HFF-Myc (cell line): Measurements from ENCODE around the gene CLDN20.

ENCODE experiments used
- DNase-seq: peaks from one replicate; pipeline ENCODE4 v3.0.0-alpha.2; 2011; ENCODE audit warnings: low read depth; ENCODE audit errors: extremely low read depth
- H3K4me3 ChIP-seq: replicated peaks from 2 replicates; pipeline ENCODE4 v1.5.1; 2011; ENCODE audit warnings: low read depth, mild to moderate bottlenecking, control low read depth, low read length
- CTCF ChIP-seq: IDR thresholded peaks from 2 replicates; pipeline ENCODE4 v1.5.1; 2012; ENCODE audit warnings: mild to moderate bottlenecking, low read depth, low read length, control low read depth; ENCODE audit errors: missing control alignments

CLDN20 gene

DNA sequence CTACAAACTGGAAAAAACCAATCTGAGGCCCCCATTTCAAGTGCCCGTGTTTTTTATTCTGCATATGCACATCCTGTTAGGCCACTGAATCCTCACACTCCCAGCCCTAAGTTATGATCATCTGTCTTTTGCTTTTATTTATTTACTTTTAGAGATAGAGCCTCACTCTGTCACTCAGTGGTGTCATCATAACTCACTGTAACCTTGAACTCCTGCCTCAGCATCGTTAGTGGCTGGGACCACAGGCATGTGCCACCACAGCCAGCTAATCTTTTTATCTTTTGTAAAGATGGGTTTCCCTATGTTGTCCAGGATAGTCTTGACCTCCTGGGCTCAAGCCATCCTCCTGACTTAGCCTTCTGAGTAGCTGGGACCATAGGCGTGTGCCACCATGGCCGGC, 29.6 kb upstream of the CLDN20 start:
- H3K4me3 ChIP-seq, result no peak overlapping the region
- TF ChIP-seq CTCF, result no peak
- DNase-seq, result no peak

DNA sequence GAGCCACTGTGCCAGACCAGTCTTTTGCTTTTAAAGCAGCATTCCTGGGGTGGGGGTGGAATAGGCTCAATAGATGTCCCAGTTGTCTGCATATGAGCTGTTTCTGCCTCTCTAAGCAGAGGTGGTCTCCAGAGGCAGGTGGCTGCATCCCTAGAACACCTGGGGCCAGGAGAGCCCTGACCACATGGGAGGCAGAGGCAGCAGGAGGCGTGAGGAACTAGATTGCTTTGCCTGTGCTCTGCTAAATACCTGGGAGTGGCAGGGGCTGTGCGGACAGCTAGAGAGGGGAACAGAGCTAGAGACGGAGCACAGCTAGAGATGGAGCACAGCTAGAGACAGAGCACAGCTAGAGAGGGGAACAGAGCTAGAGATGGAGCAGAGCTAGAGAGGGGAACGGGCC, 29.1 kb upstream of the CLDN20 start:
- no peak overlapping the region for H3K4me3 ChIP-seq
- DNase-seq, result no peak
- TF ChIP-seq CTCF, result no peak

DNA sequence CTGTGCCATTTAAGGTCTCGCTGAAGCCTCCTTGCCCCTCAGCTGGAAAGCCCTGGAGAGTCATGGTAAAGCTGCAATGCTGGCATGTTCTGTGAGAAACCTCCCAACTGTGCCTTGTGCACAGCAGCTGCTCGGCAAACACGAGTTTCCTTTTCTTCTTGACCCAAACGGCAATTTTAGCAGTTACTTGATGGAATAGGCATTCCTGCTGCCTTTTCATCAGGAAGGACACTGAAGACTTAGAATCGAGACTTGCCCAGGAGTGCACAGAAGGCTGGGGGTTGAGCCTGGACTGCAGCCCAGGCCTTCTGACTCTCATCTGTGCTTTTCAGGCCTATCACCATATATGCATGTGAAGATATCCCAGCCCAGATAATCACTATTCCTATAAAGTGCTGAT, 28.7 kb upstream of the CLDN20 start:
- TF ChIP-seq CTCF, result no peak
- no peak overlapping the region for H3K4me3 ChIP-seq
- no peak for DNase-seq

DNA sequence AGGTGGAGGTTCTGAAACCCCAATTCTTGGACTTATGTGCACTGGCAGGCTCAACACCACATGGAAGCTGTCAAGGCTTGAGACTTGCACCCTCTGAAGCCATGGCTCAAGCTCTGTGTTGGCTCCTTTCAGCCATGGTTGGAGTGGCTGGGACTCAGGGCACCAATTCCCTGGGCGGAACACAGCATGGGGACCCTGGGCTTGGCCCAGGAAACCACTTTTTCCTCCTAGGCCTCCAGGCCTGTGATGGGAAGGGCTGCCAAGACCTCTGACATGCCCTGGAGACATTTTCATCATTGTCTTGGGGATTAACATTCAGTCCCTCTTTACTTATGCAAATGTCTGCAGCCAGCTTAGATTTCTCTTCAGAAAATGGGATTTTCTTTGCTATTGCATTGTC, 26.2 kb upstream of the CLDN20 start:
- no peak for TF ChIP-seq CTCF
- no peak for DNase-seq
- H3K4me3 ChIP-seq, result no peak overlapping the region

GRCh38 chr6:155240905-155241600, 22.8 kb upstream of the CLDN20 start:
- TF ChIP-seq CTCF, result no peak
- no peak for DNase-seq
- no peak overlapping the region for H3K4me3 ChIP-seq

DNA sequence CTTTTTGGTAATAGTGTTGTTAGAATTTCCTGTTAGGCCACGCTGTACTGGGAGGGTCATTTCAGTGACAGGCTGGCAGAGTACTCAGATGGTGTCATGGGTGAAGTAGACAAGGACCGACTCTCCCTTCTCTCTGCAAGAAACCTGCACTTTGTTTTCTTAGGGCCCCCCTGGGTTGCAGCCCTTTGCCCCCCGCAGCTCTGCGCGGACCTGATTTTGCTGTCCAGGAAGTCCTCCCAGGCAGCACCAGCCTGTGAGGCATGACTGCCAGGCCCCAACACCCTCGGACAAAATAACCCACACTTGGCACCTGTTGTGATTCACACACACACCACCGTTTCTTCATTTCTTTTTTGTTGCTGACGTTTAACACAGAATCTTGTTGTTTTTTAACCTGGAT, 21.8 kb upstream of the CLDN20 start:
- H3K4me3 ChIP-seq, result no peak overlapping the region
- no peak for DNase-seq
- TF ChIP-seq CTCF, result no peak

DNA sequence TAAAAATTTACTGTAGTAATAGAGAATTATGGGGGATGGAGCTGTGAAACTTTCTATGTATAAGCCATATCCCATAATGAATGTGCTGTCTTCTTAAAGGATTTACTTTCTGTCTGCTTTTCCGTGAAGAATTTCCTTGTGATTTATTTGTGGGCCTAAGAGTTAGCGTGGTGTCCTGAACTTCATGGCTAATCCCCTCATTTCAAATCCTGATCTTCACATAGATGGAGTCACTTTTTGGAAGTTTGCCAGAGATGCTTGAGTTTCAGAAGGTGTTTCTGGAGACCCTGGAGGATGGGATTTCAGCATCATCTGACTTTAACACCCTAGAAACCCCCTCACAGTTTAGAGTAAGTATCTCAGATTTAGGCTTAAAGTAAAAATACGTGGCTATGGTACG, 19.4 kb upstream of the CLDN20 start:
- no peak for DNase-seq
- no peak overlapping the region for H3K4me3 ChIP-seq
- TF ChIP-seq CTCF, result no peak
